RPMI7951 (cell line): ENCODE measurements around the gene AEBP1. TPM values are rescaled to one million over a fixed set of nuclear protein-coding genes. Genes with fewer than 3 reads are reported as not detected.

Experiments used
- DNase-seq: peaks from one replicate; pipeline ENCODE4 v3.0.0-alpha.2; 2012; ENCODE audit warnings: low read depth
- total RNA-seq: library from RNA; depleted of rRNA; stranded (reverse); fragments of >200 nt; shearing (Covaris generic); gene quantifications from 2 replicates; pipeline ENCODE4 v1.2.3, GENCODE V29; 2014; rRNA removed

AEBP1 gene
- total RNA-seq, 1 experiment from 2014 or later, result 79.7 TPM

DNA sequence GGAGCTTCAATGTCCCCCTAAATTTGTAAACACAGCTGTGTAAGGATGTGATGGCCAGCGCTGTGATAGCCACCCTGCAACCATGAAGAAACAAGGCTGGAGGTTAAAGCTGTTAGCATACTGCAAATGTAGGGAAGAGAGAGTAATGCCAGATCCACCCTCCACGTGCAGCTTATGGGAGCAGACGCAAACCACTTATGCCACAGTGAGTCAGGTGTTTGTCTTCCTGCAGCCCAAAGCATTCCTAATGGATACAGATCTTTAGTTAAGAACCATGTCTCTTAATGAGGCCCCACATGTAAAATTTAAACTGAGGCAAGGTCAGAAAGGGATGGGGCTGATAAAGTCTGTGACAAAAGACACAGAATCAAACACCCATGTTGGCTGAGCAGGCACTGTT is 50.6 kb downstream of the AEBP1 start:
- peak; percentile 52 for DNase-seq

DNA sequence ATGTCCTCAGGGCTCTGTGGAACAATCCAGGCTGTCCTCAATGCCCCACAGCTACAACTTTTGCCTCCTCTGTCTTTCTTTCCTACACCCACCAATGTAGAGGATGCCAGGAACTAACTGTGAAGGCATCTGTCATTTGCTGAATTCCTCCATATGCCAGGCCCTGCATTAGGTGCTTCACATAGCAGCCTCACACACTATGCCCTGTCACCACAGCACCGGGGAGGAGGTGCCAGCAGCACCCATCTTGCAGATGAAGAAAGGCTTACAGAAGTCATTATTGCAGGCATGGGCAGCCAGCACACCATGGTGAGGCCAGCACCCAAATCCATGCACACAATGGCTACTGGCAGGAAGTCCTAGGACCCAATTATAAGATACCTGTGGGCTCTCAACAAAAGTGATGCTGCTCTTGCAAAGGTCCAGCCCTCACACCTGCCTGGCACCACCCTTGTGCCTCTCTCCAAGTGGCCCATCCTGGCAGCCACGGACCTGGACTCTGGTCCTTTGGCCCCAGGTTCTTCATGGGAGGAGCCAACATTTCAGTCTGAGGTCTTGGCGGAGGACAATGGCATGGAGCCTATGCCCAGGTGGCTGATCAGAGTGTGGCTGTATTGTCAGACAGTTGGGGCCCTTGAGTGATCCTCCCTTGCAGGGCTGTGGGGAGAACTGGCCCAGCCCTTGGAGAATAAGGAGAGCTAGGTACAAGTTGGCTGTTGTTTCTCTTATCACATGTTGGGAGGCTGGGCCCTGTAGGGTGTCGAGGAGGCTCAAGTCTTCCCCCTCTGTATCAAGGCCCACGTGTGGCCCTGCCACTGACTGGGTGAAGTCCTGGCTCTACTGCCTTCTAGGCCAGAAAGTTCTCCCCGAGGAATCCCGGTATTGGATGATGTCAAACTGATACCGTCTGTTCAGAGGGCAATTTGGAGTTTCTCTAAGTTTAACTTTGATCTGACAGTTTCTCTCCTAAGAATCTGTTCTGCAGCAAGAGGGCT is 51.3 kb downstream of the AEBP1 start:
- DNase-seq, result no peak

DNA sequence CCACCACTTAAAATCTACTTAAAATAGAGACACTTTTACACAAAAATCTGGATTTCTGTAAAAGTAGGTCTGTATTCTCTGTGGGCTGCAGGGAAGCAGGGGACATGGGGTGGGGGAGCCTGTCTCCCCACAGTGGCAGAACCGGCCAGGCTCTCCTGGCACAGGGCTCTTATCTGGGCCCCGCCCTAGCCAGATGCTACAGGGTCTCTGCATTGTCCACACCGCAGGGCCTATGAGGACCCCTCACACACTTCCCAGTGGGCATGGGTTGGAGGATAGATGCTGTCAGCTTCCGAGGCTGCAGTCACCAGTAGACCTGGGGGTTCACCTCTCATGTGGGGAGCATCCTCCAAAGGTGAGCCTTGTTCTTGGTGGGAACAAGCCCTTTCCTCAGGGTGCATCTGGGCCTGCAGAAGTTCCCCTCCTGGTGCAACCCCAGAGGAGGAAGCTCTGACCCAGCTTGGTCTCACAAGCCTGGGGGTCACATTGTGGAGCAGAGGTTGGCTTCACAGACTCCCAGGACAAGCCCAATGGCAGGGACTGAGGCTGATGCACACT is 52.4 kb downstream of the AEBP1 start:
- no peak for DNase-seq

DNA sequence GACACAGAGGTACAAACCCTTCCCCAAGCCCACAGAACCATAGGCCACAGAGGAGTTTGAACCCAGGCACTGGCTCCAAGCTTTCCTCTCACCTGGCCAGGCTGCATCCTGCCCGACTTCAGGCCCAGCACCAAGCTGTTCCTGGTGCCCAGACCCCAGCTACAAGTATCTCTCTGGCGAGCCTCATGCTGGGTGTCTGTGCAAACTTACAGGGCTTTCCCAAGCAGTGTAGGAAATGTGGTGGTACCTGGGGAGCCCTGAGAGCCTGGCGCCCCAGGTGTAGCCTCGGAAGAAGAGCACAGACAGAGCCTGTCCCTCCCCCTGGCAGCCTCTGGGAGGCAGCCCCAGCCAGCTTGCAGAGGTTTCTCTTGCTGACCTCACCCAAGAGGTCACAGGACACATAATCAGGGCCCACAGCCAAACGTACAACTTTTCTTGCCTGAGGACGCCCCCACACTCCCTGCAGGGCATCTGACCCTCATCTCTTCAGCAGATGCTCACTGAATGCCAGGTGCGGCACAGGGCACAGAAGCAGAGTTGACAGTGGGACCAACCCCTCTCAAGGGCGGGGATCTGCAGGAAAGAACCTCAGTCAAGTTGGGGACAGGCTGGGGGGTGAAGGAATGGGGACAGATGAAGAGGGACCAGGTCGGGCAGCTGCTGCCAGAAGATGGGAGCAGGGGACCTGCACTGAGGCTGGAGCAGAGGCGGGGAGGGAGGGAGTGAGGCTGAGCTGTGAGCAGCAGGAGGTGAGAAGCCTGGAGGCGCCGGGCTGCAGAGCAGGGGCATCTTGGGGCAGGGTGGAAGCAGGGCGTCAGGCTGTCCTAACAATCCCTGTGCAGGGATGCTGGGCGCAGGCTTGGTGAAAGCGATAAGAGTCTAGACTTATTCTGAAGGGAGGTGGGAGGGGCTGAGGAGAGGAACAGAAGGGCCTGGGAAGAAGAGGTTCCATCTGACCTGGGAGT is 53.3 kb downstream of the AEBP1 start:
- no peak for DNase-seq

DNA sequence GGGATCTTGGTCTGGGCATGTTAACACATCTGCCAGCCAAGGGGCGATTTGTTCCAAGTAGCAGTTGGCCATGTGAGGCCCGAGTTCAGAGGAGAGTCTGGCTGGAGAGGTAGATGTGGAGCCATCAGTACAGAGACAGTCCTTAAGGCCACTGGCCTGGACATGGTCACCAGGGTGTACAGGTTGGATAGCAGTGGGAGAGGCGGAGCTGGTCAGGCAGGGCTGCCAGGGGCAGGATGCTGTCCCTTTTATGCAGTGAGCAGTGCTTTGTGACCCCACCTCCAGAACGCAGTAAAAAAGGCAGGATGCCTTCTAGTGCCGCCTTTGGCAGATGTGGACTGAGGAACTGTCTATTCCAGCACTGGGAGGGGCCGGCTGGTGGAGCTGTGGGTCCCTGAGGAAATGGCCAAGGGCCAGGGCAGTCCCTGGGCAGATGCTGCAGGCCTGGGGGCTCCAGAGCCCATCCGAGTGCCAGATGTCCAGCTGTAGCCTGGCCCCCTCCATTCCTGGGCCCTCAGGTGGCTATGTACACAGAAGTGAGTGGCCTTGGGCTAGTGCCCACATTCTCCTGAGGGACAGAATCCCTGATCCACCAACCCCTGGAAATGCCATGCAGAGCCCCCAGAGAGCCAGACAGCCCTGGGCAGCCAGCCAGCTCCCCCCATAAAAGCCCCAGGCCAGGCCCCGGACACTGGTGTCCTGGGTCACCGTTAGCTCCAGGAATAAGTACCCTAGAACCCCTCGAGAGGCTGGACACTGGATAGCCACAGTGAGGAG is 54.1 kb downstream of the AEBP1 start:
- DNase-seq, result peak; percentile 35

DNA sequence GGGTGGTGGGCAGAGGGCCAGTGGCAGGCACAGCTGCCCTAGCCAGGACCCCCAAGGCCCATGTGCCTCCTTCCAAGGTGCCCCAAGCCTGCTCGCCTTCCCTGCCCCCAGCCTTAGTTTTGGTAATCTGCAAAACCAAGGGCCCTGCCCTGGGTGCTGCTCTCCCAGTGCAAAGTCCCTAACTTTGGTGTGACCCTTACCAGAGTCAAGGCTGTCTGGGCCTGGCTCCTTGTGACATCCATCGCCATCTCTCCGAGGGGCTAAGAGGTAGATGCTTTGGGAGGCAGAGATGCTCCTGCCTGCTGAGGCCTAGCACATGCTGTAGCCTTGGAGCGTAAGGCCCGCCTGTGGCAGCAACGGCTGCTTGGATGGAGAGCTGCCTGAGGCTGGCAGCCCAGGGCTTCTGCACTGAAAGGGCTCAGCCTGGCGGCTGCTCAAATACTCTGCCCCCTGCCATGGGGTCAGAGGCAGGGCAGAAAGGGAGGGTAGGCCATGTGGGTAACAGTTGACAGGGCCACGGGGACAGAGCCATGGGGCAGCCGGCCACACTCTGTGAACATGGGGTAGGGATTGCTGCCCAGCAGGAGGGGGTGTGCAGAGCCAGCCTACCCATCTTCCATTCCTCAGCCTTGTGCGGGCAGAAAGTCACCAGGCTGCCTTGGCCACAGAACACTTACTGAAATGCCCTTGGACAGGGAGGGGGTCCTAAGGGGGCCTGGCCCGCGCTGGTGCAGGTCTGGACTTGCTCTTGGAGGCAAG is 54.9 kb downstream of the AEBP1 start:
- DNase-seq, result no peak

DNA sequence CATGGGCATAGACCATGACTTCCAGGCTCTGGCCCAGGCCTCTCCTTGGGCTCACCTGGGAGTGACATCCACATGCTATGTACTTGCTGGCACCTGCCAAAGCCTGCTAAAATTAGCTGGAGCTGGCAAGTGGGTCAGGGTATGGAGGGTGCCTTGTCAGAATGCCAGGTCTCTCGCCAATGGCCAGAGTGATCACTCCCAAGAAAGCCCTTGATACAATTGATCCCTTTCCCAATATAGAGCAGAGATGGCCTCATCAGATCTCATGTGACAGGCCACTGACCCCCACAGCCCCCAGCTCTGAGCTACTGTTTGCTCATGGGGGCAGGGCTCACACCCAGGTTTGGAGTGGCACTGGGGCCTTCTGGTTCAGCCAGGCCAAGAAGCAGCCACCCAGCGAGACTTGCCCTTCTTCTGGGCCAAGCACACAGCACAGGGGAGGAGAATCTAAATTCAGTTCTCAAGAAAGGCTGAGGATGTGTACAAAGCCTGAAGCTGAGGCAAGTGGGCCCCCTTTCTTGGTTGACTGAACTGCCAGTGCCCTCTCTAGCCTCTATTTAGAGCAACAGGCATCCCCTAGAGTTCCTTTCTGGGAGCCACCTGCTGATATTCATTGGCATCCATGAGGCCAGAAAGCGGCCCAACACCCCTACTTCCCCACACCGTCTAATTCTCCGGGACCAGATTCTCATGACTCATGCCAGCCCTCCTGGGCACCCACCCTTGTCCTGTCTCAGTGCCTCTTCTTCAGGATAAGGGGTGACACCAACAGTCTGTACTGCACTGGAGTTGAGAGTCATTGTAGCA is 55.9 kb downstream of the AEBP1 start:
- no peak for DNase-seq

DNA sequence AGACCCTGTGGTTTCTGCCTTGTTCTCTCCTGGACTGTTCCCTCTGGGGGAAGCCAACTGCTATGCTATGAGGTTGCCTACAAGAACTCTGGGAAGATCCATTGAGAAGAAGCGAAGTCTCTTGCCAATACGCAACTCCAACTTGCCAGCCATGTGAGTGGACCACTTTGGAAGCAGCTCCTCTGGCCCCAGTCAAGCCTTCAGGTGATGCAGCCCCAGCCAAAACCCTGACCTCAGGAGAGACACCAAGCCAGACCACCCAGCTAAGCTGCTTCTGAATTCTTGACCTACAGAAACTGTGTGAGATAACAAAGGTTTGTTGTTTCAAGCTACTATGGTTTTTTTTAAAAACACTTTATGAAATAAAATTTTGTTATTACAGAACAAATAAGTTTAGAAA is 57.2 kb downstream of the AEBP1 start:
- no peak for DNase-seq

DNA sequence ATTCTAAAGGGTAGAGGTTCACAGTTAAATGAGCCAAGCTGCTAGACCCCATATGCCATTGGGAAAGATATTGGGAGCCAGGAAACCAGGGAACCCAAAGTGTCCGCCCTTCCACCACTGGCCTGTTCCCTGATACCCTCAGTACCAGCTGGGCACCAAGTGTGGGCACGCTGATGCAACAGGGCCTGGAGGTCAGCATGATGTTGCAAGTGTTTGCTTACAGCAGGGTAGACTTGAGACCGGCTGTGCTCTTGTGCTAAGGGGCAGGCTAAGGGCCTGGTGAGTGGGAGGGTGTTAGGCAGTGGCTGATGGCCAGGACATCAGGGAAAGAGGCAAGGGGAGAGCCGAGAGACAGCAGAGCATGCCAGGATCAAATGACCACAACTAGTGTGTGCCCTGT is 58.0 kb downstream of the AEBP1 start:
- peak; percentile 69 for DNase-seq

DNA sequence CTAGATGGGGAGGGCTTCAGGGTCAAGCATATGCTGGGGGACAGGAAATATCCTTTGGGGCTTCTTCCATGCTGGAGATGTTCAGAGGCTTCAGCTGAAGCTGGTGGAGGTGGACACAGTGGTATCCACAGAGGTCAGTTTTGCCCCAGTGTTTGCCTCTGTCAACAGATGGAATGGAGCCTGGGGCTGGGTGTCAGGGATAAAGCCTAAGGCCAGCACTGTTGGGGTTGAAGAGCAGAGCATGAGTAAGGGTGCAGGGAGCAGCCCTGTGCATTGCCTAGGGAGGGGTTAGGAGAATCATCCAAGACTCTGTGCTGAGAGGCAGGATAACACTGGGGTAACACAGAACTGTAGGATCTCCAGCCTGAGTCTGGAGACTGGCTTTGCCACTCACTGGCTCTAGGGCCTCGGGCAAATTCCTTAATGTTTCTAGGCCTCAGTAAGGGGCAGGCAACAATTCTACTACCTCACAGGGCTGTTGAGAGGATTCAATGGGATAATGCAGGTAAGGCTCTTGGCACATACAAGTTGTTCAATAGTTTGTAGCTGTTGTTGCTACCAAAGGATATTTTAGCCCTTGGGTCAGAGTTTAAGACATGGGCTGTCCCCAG is 58.7 kb downstream of the AEBP1 start:
- DNase-seq, result peak; percentile 76

DNA sequence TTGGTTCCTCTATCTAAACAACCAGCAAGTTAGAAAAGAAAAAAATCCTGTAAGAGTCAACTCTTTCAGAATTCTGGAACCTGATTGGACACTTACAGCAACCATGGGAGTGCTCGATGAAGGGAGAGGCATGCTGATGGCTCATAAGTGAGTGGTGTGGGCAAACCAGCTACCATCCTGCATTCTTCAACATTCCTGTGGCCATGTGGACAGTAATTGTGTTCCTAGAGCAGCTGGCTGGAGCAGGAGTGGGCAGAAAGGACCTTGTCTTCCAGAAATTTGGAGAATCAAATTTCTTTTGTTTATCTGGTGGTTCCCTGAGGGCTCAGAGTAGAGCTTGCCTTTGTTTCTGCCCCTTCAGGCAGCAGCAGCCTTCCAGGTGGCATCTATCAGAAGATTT is 59.4 kb downstream of the AEBP1 start:
- peak; percentile 99 for DNase-seq

Other genes starting within 250 kb of the AEBP1 start
- 190 and 247 TPM in 2 replicates for gene MRPS24, start 234.8 kb upstream of the AEBP1 start, total RNA-seq
- gene URGCP, start 197.7 kb upstream of the AEBP1 start, total RNA-seq, result 29.4 and 32.8 TPM in 2 replicates
- gene UBE2D4, start 177.9 kb upstream of the AEBP1 start, total RNA-seq, result 17.3 and 24.6 TPM in 2 replicates
- not detected in 2 replicates for gene SPDYE1, start 106.4 kb upstream of the AEBP1 start, total RNA-seq
- gene DBNL, start 59.6 kb upstream of the AEBP1 start, total RNA-seq, result 123 and 148 TPM in 2 replicates
- gene PGAM2, start 38.8 kb upstream of the AEBP1 start, total RNA-seq, result 0.36 and 0.78 TPM in 2 replicates
- 13.1 and 35.0 TPM in 2 replicates for gene POLM, start 21.8 kb upstream of the AEBP1 start, total RNA-seq
- 193 and 210 TPM in 2 replicates for gene POLD2, start 19.2 kb downstream of the AEBP1 start, total RNA-seq
- not detected in 2 replicates for gene MYL7, start 37.0 kb downstream of the AEBP1 start, total RNA-seq
- gene GCK, start 85.1 kb downstream of the AEBP1 start, total RNA-seq, result 2.4 and 2.6 TPM in 2 replicates
- gene YKT6, start 96.6 kb downstream of the AEBP1 start, total RNA-seq, result 118 and 143 TPM in 2 replicates
- gene CAMK2B, start 221.2 kb downstream of the AEBP1 start, total RNA-seq, result 10.9 and 19.6 TPM in 2 replicates